Panc1 (cell line): ENCODE measurements around the gene EEF1AKMT3.

Experiments
- CTCF ChIP-seq: fragments of 450-650 bp; IDR thresholded peaks from 2 replicates; pipeline ENCODE4 v1.5.1; 2017; ENCODE audit warnings: mild to moderate bottlenecking
- POLR2AphosphoS5 ChIP-seq: IDR thresholded peaks from 2 replicates; pipeline ENCODE4 v1.6.1; 2012; ENCODE audit warnings: mild to moderate bottlenecking, low read depth, low read length, moderate library complexity
- TF ChIP-seq, protein P1 (sequence below), 2 experiments: IDR thresholded peaks; 2 replicates each; pipeline ENCODE4 v1.6.1; 2011 to 2012; ENCODE audit warnings: low read depth in 2 of 2, control low read depth in 1 of 2, low read length in 1 of 2, mild to moderate bottlenecking in 1 of 2, moderate library complexity in 1 of 2; ENCODE audit not compliant: insufficient read depth in 1 of 2

- peak; percentile 94 for TF ChIP-seq CTCF
- TF ChIP-seq POLR2AphosphoS5, result peak; percentile 96
- TF ChIP-seq, protein P1, sequence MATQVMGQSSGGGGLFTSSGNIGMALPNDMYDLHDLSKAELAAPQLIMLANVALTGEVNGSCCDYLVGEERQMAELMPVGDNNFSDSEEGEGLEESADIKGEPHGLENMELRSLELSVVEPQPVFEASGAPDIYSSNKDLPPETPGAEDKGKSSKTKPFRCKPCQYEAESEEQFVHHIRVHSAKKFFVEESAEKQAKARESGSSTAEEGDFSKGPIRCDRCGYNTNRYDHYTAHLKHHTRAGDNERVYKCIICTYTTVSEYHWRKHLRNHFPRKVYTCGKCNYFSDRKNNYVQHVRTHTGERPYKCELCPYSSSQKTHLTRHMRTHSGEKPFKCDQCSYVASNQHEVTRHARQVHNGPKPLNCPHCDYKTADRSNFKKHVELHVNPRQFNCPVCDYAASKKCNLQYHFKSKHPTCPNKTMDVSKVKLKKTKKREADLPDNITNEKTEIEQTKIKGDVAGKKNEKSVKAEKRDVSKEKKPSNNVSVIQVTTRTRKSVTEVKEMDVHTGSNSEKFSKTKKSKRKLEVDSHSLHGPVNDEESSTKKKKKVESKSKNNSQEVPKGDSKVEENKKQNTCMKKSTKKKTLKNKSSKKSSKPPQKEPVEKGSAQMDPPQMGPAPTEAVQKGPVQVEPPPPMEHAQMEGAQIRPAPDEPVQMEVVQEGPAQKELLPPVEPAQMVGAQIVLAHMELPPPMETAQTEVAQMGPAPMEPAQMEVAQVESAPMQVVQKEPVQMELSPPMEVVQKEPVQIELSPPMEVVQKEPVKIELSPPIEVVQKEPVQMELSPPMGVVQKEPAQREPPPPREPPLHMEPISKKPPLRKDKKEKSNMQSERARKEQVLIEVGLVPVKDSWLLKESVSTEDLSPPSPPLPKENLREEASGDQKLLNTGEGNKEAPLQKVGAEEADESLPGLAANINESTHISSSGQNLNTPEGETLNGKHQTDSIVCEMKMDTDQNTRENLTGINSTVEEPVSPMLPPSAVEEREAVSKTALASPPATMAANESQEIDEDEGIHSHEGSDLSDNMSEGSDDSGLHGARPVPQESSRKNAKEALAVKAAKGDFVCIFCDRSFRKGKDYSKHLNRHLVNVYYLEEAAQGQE (IDR thresholded peaks at IDR 0.05; ENCODE audit: insufficient read depth in 1 of 2, low read depth in 2 of 2, low read length in 1 of 2), result peak in 1 of 2 experiments; percentile 38; a peak in 1 of 4 replicates
Measured at GRCh38 chr12:57782608-57783465, 10.4 kb downstream of the EEF1AKMT3 start, which contains the start of gene TSFM.
